ENCODE measurements around the gene LONP1.
"Not testable (repeated sequence)": the region's sequence is repeated elsewhere in the genome, so short reads cannot be mapped to it uniquely, and the experiment has no call there.

The LONP1 gene

DNA sequence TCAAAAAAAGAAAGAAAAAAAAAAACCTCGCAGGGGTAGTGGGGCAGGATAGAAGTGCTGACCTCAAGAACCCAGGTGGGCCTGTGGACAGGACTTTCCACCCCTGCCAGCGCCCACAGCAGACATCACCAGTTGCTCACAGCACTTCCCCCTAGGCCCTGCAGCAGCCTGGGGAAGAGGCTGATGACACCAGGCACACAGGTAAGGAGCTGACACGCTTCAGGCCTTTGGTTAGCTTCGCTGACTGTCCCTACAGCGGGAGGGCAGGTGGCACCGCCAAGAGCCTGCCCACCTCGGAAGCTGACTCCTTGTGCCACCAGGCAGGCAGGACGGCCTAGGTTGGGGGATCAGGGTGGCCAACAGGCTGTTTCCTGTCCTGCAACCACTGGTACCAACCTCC lies 8.9 kb downstream of the LONP1 start:
- no peak overlapping the region for H3K4me3 ChIP-seq (ENCODE audit: low read length)
- WGBS: 96% methylated on average over 8 of the region's 8 CpGs
- peaks cover 82% of the 10 kb centered on the region for H3K36me3 ChIP-seq (ENCODE audit: insufficient read depth, low read length)
- H3K9ac ChIP-seq (ENCODE audit: low read depth, low read length): no peak overlapping the region
- no peaks in the 10 kb centered on the region for H3K9me3 ChIP-seq (ENCODE audit: insufficient read depth, low read depth, low read length)
- no peaks in the 10 kb centered on the region for H3K4me1 ChIP-seq (ENCODE audit: insufficient read depth, low read length)
- no peaks in the 10 kb centered on the region for H3K27me3 ChIP-seq (ENCODE audit: insufficient read depth, low read length)
- H3K27ac ChIP-seq (ENCODE audit: low read depth, low read length): no peak overlapping the region

GRCh38 chr19:5707576-5708575 lies 12.1 kb downstream of the LONP1 start:
- Histone ChIP-seq H3K27me3 (ENCODE audit: insufficient read depth, low read length) (no peaks in the 10 kb centered on the region), H3K9me3 (ENCODE audit: insufficient read depth, low read depth, low read length) (no peaks in the 10 kb centered on the region), H3K9ac (ENCODE audit: low read depth, low read length) (no peak overlapping the region), H3K27ac (ENCODE audit: low read depth, low read length) (no peak overlapping the region), H3K4me1 (ENCODE audit: insufficient read depth, low read length) (no peaks in the 10 kb centered on the region), H3K36me3 (ENCODE audit: insufficient read depth, low read length) (peaks cover 94% of the 10 kb centered on the region), H3K4me3 (ENCODE audit: low read length) (no peak overlapping the region)
- WGBS: 95% methylated on average over 37 of the region's 37 CpGs

GRCh38 chr19:5706876-5707573 lies 12.9 kb downstream of the LONP1 start:
- H3K9ac ChIP-seq (ENCODE audit: low read depth, low read length): no peak overlapping the region
- WGBS: 96% methylated on average over 35 of the region's 35 CpGs
- H3K9me3 ChIP-seq (ENCODE audit: insufficient read depth, low read depth, low read length): no peaks in the 10 kb centered on the region
- no peak overlapping the region for H3K27ac ChIP-seq (ENCODE audit: low read depth, low read length)
- no peak overlapping the region for H3K4me3 ChIP-seq (ENCODE audit: low read length)
- H3K36me3 ChIP-seq (ENCODE audit: insufficient read depth, low read length): peaks cover 86% of the 10 kb centered on the region
- H3K4me1 ChIP-seq (ENCODE audit: insufficient read depth, low read length): no peaks in the 10 kb centered on the region
- no peaks in the 10 kb centered on the region for H3K27me3 ChIP-seq (ENCODE audit: insufficient read depth, low read length)

GRCh38 chr19:5705552-5705951 lies 14.4 kb downstream of the LONP1 start:
- Histone ChIP-seq H3K27ac (ENCODE audit: low read depth, low read length) (no peak overlapping the region), H3K9ac (ENCODE audit: low read depth, low read length) (no peak overlapping the region), H3K4me1 (ENCODE audit: insufficient read depth, low read length) (no peaks in the 10 kb centered on the region), H3K36me3 (ENCODE audit: insufficient read depth, low read length) (peaks cover 78% of the 10 kb centered on the region), H3K27me3 (ENCODE audit: insufficient read depth, low read length) (no peaks in the 10 kb centered on the region), H3K9me3 (ENCODE audit: insufficient read depth, low read depth, low read length) (no peaks in the 10 kb centered on the region), H3K4me3 (ENCODE audit: low read length) (no peak overlapping the region)
- WGBS: 91% methylated on average over 16 of the region's 16 CpGs

- 97% methylated on average over 40 of the region's 40 CpGs for WGBS
- Histone ChIP-seq H3K9me3 (ENCODE audit: insufficient read depth, low read depth, low read length) (no peaks in the 10 kb centered on the region), H3K27ac (ENCODE audit: low read depth, low read length) (no peak overlapping the region), H3K27me3 (ENCODE audit: insufficient read depth, low read length) (no peaks in the 10 kb centered on the region), H3K9ac (ENCODE audit: low read depth, low read length) (no peak overlapping the region), H3K4me3 (ENCODE audit: low read length) (no peak overlapping the region), H3K36me3 (ENCODE audit: insufficient read depth, low read length) (peaks cover 78% of the 10 kb centered on the region), H3K4me1 (ENCODE audit: insufficient read depth, low read length) (no peaks in the 10 kb centered on the region)
Measured at GRCh38 chr19:5703819-5704818, 15.8 kb downstream of the LONP1 start.

DNA sequence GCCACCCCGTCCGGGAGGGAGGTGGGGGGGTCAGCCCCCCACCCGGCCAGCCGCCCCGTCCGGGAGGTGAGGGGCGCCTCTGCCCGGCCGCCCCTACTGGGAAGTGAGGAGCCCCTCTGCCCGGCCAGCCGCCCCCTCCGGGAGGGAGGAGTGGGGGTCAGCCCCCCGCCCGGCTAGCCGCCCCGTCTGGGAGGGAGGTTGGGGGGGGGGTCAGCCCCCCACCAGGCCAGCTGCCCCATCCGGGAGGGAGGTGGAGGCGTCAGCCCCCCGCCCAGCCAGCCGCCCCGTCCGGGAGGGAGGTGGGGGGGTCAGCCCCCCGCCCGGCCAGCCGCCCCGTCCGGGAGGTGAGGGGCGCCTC lies 17.9 kb downstream of the LONP1 start:
- not testable (repeated sequence) for H3K4me3 ChIP-seq (ENCODE audit: low read length); H3K9me3 ChIP-seq (ENCODE audit: insufficient read depth, low read depth, low read length); H3K27ac ChIP-seq (ENCODE audit: low read depth, low read length); H3K27me3 ChIP-seq (ENCODE audit: insufficient read depth, low read length); H3K9ac ChIP-seq (ENCODE audit: low read depth, low read length); H3K4me1 ChIP-seq (ENCODE audit: insufficient read depth, low read length)
- peaks cover 73% of the 10 kb centered on the region for H3K36me3 ChIP-seq (ENCODE audit: insufficient read depth, low read length)
- WGBS: 93% methylated on average over 20 of the region's 28 CpGs

DNA sequence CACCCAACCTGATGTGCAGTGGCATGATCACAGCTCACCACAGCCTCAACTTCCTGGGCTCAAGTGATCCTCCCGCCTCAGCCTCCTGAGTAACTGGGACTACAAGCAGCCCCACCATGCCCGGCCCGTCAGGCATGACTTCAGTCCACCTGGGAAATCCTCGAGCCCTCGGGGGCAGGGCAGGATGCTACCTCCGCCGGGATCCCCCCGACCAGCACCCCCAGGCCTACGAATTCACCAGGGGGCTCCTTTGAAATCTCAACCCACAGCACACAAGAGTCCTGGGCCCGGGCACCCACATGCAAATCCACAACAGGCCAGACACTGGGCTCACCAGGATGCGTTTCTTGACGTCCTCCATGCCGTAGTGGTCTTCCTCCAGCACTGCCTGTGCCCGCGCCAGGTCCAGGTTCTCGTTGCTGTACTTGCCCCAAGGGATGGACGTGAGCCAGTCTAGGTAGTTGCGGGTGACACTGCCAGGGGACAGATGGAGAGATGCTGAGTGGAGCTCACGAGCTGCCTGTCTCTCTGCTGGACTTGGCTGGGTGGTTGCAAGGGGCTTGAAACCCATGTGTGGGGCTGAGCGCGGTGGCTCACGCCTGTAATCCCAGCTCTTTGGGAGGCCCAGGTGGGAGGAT lies 19.4 kb downstream of the LONP1 start:
- 96% methylated on average over 22 of the region's 22 CpGs for WGBS
- Histone ChIP-seq H3K27me3 (ENCODE audit: insufficient read depth, low read length) (no peaks in the 10 kb centered on the region), H3K9ac (ENCODE audit: low read depth, low read length) (no peak overlapping the region), H3K4me1 (ENCODE audit: insufficient read depth, low read length) (no peaks in the 10 kb centered on the region), H3K4me3 (ENCODE audit: low read length) (no peak overlapping the region), H3K9me3 (ENCODE audit: insufficient read depth, low read depth, low read length) (no peaks in the 10 kb centered on the region), H3K36me3 (ENCODE audit: insufficient read depth, low read length) (peaks cover 73% of the 10 kb centered on the region), H3K27ac (ENCODE audit: low read depth, low read length) (no peak overlapping the region)

DNA sequence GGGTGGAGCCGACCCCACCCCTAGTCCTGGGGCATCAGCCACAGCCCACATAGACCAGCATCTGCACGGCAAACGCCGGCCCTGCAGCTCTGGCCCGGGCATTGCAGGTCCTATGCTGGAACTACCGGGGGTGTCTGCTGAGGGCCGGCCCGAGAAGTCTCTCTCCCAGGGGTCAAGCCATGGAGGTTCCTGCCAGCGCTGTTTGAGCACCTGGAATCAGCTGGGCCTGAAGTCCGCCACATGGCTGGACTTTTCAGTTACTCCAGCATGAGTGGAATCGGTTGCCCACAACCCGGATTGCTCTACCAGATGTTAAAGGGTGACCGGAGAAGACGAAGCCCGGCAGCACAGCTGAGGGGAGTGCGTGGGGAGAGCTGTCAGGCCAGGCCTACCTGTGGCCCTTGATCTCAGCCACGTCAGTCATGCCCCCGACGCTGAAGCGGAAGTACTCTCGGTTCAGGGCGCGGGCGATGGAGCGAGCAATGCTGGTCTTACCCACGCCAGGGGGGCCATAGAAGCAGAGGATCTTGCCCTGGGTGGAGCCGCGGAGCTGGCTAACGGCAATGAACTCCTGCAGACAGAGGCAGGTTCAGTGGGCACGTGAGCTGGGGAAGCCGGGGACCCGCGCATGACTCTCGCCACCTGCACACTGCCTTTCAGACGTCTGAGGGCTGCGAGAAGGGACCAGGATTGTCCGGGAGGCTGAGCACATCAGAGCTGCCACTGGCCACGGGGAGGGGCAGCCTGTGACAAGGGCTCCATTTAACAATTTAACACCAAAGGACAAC lies 21.1 kb downstream of the LONP1 start:
- Histone ChIP-seq H3K4me3 (ENCODE audit: low read length) (no peak overlapping the region), H3K27me3 (ENCODE audit: insufficient read depth, low read length) (no peaks in the 10 kb centered on the region), H3K4me1 (ENCODE audit: insufficient read depth, low read length) (no peaks in the 10 kb centered on the region), H3K9me3 (ENCODE audit: insufficient read depth, low read depth, low read length) (no peaks in the 10 kb centered on the region), H3K36me3 (ENCODE audit: insufficient read depth, low read length) (peaks cover 73% of the 10 kb centered on the region), H3K9ac (ENCODE audit: low read depth, low read length) (no peak overlapping the region), H3K27ac (ENCODE audit: low read depth, low read length) (no peak overlapping the region)
- WGBS: 96% methylated on average over 38 of the region's 38 CpGs

DNA sequence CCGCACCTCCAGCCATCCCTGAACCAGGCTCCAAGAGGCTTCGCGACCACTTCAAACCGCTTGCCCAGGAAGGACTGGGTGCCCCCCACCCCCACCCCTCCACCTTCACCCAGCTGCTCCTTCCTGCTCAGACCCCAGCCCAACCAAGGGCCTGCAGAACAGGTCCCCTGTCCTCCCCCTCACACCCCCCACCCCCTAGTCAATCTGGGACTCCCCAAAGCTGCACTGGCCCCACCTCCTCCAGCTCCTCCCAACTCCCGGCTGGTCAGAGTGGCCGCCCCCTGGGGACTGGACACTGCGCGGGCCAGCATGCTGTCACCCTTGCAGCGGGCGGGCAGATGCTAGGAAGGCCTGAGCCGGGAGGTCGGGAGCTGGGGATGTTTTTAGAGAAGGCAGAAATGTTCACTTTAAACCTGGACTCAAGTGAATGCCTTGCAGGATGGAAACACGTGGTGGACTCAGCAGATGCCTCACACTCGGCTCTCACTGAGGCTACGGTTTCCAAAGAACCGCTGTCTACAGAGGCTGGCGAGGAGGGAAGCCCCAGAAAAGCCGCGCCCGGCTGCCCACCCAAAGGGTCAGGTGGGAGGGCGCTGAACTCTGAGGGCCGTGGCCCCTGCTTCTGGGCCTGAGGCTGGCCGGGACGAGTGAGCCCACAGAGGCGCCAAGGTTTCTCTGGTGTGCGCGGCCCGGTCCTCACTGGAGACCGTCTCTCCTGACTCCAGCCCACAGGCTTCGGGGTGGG lies 21.9 kb downstream of the LONP1 start:
- H3K9me3 ChIP-seq (ENCODE audit: insufficient read depth, low read depth, low read length): no peaks in the 10 kb centered on the region
- H3K9ac ChIP-seq (ENCODE audit: low read depth, low read length): no peak overlapping the region
- H3K27me3 ChIP-seq (ENCODE audit: insufficient read depth, low read length): no peaks in the 10 kb centered on the region
- H3K27ac ChIP-seq (ENCODE audit: low read depth, low read length): 0 out of 2 replicates have a peak overlapping the region, but pooled peaks have one; percentile 19
- 91% methylated on average over 30 of the region's 30 CpGs for WGBS
- H3K4me3 ChIP-seq (ENCODE audit: low read length): no peak overlapping the region
- peaks cover 73% of the 10 kb centered on the region for H3K36me3 ChIP-seq (ENCODE audit: insufficient read depth, low read length)
- no peaks in the 10 kb centered on the region for H3K4me1 ChIP-seq (ENCODE audit: insufficient read depth, low read length)
